Bone marrow (tissue), 2 donors: ENCODE data around the gene PIGH.
"Not testable (repeated sequence)": the region's sequence is repeated elsewhere in the genome, so short reads cannot be mapped to it uniquely, and the experiment has no call there.

ENCODE experiments used
- DNase-seq, 2 donors: peaks; one replicate each; lab custom pipeline; 2025; lab: John Stamatoyannopoulos, UW

PIGH gene

GRCh38 chr14:67551123-67551522 is 48.9 kb downstream of the PIGH start:
- DNase-seq: no peak

GRCh38 chr14:67549734-67550133 is 50.3 kb downstream of the PIGH start:
- DNase-seq: no peak

- DNase-seq: no peak
Observed at GRCh38 chr14:67547224-67547780, 52.8 kb downstream of the PIGH start.

- DNase-seq: no peak
Observed at GRCh38 chr14:67544590-67544989, 55.5 kb downstream of the PIGH start.

GRCh38 chr14:67542620-67543019 is 57.4 kb downstream of the PIGH start:
- not testable (repeated sequence) for DNase-seq

- DNase-seq: no peak
Observed at GRCh38 chr14:67541448-67542387, 58.4 kb downstream of the PIGH start.
